ENCODE results near the gene CLK3. TPM values are rescaled to one million over a fixed set of nuclear protein-coding genes. Genes with fewer than 3 reads are reported as not detected.

CLK3 gene
- total and polyA plus RNA-seq, 10 of the 15 experiments (the other 5 are each of a cell fraction or from before 2014, with no cell fraction given), result 3.3 to 169 (median 66.2) TPM

DNA sequence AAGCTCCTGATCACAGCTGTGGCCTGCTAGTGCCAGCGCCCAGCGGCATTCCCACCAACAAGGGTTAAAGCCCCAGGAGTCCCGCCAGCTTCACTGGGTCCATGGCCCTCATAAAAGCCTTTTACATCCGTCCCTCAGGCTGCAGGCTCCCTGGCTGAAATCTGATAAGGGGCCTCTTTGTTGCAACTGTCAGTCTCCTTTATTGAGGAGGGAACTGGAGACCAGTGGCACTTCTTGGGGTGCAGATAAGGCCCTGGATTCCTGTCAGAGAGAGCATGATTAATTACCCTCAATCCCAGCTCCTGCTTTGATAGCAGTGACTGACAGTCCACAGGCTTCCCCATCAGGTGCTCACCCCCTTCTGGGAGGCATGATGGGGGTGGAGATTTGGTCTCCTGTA is 30.9 kb upstream of the CLK3 start:
- H3K4me1 ChIP-seq (ENCODE audit: control insufficient read depth, insufficient read depth, low read length), result no peaks in the 10 kb centered on the region
- peaks cover 28 to 45% of the 10 kb centered on the region in 2 experiments for H3K36me3 ChIP-seq (ENCODE audit: control insufficient read depth in 2 of 2, insufficient read depth in 2 of 2, low read length in 1 of 2)
- no peak overlapping the region for H2AFZ ChIP-seq (ENCODE audit: control insufficient read depth, low read depth, low read length)
- SMC1A ChIA-PET (ENCODE audit: uncharacterized antibody, unreplicated experiment), result no interaction called here
- intact Hi-C loops (cut with micrococcal nuclease; ENCODE audit: unreplicated experiment) (no loop called here), in situ Hi-C loops (cut with MboI) (no loop called here)
- no peak overlapping the region for H3K27ac ChIP-seq (ENCODE audit: control insufficient read depth, insufficient read depth)
- BruUV-seq (replicated peaks), result no TSS peak
- no peak overlapping the region for H3K9ac ChIP-seq (ENCODE audit: control insufficient read depth, insufficient read depth, low read length)
- no peaks in the 10 kb centered on the region; the same call in 1 of the 2 replicates for H3K79me2 ChIP-seq (ENCODE audit: control insufficient read depth, insufficient read depth, low read length)
- H4K20me1 ChIP-seq (ENCODE audit: control insufficient read depth, insufficient read depth), result no peaks in the 10 kb centered on the region
- no peak overlapping the region for H3K4me2 ChIP-seq (ENCODE audit: control insufficient read depth, insufficient read depth)
- no peak overlapping the region for H3K4me3 ChIP-seq
- RAD21 ChIA-PET (ENCODE audit: unreplicated experiment), result no interaction called here
- no peaks in the 10 kb centered on the region for H3K9me3 ChIP-seq (replicated peaks; ENCODE audit: control insufficient read depth, insufficient read depth, low read length)
- ATAC-seq (no peak), DNase-seq (ENCODE audit: low read depth, low spot score) (no peak), FAIRE-seq (no peak)
- TF ChIP-seq SRF (IDR thresholded peaks at IDR 0.05; ENCODE audit: low read depth in 2 of 2, low read length in 2 of 2) (no peak), SP1 (IDR thresholded peaks at IDR 0.05; ENCODE audit: low read depth, low read length) (no peak), NBN (IDR thresholded peaks at IDR 0.05) (no peak), PML (IDR thresholded peaks at IDR 0.05; ENCODE audit: low read length) (no peak), NR2C1 (IDR thresholded peaks at IDR 0.05) (no peak)
- TF ChIP-seq, protein P1, sequence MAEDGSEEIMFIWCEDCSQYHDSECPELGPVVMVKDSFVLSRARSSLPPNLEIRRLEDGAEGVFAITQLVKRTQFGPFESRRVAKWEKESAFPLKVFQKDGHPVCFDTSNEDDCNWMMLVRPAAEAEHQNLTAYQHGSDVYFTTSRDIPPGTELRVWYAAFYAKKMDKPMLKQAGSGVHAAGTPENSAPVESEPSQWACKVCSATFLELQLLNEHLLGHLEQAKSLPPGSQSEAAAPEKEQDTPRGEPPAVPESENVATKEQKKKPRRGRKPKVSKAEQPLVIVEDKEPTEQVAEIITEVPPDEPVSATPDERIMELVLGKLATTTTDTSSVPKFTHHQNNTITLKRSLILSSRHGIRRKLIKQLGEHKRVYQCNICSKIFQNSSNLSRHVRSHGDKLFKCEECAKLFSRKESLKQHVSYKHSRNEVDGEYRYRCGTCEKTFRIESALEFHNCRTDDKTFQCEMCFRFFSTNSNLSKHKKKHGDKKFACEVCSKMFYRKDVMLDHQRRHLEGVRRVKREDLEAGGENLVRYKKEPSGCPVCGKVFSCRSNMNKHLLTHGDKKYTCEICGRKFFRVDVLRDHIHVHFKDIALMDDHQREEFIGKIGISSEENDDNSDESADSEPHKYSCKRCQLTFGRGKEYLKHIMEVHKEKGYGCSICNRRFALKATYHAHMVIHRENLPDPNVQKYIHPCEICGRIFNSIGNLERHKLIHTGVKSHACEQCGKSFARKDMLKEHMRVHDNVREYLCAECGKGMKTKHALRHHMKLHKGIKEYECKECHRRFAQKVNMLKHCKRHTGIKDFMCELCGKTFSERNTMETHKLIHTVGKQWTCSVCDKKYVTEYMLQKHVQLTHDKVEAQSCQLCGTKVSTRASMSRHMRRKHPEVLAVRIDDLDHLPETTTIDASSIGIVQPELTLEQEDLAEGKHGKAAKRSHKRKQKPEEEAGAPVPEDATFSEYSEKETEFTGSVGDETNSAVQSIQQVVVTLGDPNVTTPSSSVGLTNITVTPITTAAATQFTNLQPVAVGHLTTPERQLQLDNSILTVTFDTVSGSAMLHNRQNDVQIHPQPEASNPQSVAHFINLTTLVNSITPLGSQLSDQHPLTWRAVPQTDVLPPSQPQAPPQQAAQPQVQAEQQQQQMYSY (CRISPR knock-in tag; IDR thresholded peaks at IDR 0.05), result no peak
- TF ChIP-seq, protein P2, sequence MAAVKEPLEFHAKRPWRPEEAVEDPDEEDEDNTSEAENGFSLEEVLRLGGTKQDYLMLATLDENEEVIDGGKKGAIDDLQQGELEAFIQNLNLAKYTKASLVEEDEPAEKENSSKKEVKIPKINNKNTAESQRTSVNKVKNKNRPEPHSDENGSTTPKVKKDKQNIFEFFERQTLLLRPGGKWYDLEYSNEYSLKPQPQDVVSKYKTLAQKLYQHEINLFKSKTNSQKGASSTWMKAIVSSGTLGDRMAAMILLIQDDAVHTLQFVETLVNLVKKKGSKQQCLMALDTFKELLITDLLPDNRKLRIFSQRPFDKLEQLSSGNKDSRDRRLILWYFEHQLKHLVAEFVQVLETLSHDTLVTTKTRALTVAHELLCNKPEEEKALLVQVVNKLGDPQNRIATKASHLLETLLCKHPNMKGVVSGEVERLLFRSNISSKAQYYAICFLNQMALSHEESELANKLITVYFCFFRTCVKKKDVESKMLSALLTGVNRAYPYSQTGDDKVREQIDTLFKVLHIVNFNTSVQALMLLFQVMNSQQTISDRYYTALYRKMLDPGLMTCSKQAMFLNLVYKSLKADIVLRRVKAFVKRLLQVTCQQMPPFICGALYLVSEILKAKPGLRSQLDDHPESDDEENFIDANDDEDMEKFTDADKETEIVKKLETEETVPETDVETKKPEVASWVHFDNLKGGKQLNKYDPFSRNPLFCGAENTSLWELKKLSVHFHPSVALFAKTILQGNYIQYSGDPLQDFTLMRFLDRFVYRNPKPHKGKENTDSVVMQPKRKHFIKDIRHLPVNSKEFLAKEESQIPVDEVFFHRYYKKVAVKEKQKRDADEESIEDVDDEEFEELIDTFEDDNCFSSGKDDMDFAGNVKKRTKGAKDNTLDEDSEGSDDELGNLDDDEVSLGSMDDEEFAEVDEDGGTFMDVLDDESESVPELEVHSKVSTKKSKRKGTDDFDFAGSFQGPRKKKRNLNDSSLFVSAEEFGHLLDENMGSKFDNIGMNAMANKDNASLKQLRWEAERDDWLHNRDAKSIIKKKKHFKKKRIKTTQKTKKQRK (IDR thresholded peaks at IDR 0.05; ENCODE audit: low read depth, low read length), result no peak
- TF ChIP-seq, protein P3, sequence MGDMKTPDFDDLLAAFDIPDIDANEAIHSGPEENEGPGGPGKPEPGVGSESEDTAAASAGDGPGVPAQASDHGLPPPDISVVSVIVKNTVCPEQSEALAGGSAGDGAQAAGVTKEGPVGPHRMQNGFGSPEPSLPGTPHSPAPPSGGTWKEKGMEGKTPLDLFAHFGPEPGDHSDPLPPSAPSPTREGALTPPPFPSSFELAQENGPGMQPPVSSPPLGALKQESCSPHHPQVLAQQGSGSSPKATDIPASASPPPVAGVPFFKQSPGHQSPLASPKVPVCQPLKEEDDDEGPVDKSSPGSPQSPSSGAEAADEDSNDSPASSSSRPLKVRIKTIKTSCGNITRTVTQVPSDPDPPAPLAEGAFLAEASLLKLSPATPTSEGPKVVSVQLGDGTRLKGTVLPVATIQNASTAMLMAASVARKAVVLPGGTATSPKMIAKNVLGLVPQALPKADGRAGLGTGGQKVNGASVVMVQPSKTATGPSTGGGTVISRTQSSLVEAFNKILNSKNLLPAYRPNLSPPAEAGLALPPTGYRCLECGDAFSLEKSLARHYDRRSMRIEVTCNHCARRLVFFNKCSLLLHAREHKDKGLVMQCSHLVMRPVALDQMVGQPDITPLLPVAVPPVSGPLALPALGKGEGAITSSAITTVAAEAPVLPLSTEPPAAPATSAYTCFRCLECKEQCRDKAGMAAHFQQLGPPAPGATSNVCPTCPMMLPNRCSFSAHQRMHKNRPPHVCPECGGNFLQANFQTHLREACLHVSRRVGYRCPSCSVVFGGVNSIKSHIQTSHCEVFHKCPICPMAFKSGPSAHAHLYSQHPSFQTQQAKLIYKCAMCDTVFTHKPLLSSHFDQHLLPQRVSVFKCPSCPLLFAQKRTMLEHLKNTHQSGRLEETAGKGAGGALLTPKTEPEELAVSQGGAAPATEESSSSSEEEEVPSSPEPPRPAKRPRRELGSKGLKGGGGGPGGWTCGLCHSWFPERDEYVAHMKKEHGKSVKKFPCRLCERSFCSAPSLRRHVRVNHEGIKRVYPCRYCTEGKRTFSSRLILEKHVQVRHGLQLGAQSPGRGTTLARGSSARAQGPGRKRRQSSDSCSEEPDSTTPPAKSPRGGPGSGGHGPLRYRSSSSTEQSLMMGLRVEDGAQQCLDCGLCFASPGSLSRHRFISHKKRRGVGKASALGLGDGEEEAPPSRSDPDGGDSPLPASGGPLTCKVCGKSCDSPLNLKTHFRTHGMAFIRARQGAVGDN (IDR thresholded peaks at IDR 0.05), result no peak
- 100% methylated on average over 4 of the region's 4 CpGs for WGBS (ENCODE audit: insufficient coverage, insufficient replicate concordance, low lambda C conversion rate, missing lambda C conversion rate)
- H3K27me3 ChIP-seq (replicated peaks in 1 of 2; ENCODE audit: control insufficient read depth in 2 of 2, insufficient read depth in 2 of 2, low read length in 1 of 2), result no peaks in the 10 kb centered on the region
- CTCF ChIA-PET, result no interaction called here
- POLR2A ChIA-PET, result no interaction called here
